ENCODE measurements around the gene ARHGAP8.
"Not testable (repeated sequence)": the region's sequence is repeated elsewhere in the genome, so short reads cannot be mapped to it uniquely, and the experiment has no call there.

The ARHGAP8 gene

DNA sequence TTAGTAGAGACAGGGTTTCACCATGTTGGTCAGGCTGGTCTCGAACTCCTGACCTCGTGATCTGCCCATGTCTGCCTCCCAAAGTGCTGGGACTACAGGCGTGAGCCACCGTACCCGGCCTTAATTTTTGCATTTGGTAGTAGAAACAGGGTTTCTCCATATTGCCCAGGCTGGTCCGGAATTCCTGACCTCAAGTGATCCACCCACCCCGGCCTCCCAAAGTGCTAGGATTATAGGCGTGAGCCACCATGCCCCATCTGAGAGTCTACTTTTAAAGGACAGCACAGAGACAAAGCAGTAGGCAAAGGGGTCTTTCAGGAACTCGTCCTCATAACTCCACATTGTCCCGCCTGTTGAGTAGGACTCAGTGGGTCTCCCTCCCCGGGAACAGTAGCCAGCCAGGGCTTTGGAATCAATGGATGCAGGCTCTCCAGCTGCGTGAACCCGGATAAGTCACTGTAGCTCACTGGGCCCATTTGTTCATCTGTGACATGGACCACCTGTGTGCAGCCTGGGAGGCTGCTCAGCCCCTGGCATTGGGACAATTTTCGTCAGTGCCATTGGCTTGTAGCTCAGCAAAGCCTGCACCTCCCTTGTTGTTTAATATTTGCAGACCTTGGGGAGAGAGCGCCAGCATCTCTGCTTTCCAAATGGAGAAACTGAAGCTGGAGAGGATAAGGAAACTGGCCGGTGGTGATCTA is 86.1 kb downstream of the ARHGAP8 start:
- no peak for DNase-seq

DNA sequence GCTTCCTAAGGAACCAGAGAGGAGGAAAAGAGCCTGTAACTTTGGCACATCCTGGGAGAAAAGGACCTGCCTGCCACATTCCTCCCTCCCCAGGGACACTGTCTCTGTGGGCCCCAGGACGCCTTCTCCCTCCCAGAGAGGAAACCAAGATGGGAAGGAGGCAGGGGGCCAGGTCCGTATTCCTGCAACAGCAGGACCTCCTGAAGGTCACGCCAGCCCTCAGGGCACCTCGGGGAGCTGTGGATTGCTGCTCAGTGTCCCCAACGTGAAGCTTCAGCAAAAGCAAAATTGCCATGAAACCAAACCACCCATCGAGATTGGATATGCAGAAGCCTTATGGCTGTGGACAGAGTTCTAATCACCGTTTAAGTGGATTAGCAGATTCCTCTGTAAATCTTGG is 86.7 kb downstream of the ARHGAP8 start:
- DNase-seq = no peak

DNA sequence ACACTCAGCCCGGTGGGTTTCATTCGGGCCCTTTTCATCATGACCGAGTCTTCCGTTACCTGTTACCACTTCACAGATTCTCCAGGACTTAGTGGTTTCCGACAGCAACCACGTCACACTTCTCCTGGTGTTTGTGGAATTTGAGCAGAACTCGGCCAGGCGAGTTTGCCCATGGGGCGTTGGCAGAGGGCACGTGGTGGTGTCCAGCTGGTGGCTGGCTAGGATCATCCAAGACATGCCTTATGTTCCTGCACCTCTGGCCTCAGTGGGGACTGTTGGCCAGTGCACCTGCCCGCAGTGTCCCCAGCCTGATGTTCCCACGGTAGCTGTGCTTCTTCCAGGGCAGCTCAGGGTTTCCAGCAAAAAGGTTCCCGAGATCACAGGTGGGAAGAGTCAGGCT is 87.3 kb downstream of the ARHGAP8 start:
- DNase-seq = no peak

DNA sequence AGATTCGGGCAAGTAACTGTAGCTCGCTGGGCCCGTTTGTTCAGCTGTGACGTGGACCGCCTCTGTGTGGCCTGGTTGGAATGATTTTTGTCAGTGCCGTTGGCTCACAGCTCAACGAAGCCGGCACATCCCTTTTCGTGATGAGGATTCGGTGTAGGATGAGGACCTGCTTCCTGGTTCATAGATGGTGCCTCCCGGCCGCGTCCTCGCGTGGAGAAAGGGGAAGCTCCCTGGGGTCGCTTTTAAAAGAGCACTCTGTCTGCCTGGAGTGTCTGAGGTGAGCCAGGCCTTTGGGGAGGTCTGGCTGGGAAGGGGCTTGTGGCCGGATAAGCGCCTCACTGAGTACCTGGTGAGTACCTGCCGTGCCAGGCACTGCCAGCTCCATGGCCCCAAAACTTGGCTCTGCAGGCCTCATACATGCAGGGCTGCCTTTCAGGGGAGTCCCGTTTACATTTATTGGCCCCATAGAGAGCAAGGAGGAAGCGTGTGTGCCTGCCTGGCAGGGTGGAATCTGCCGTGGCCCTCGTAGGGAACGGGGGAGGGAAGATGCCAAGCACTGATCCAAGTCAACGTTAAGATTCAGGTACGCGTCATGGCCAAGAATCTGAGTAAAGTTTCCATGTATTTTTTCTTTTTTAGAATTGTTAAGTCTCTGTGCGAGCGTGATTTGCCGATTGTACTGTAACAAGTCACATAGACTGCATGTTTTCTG is 88.4 kb downstream of the ARHGAP8 start:
- DNase-seq = no peak

DNA sequence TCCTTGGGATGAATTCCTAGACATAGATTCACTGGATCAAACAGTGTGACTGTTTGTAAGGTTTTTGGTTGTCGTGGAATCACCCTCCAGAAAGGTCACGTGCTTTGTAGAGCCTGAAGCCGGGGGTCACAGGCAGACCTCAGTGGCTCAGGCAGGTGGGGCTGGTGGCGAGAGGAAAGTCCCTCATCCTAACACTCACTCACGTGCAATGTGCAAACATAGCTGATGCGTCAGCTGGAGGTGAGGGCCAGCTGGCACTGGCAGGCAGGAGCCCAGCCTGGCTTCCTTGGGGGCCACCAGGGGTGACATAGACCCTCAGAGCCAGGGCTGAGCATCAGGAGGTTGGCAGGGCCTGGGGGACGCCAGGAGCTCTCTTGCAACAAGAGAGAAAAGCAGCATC is 90.0 kb downstream of the ARHGAP8 start:
- DNase-seq = no peak

DNA sequence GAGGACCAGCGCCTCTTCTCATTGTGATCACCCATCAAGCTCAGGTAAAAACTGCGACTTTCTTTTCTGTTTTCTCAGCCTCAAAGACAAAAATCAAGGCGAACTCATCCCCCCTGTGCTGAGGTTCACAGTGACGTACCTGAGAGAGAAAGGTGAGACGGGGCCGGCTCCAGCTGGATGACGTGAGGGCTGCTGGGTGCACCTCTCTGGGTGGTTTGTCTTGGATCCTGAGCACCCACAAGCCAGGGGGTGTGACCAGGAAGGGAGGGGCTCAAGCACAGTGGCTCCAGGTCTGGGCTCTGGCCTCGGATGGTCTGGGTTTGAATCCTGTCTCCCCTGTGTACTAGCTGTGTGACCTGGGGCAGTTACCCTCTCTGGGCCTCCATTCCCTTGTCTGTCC is 92.8 kb downstream of the ARHGAP8 start:
- DNase-seq = no peak

DNA sequence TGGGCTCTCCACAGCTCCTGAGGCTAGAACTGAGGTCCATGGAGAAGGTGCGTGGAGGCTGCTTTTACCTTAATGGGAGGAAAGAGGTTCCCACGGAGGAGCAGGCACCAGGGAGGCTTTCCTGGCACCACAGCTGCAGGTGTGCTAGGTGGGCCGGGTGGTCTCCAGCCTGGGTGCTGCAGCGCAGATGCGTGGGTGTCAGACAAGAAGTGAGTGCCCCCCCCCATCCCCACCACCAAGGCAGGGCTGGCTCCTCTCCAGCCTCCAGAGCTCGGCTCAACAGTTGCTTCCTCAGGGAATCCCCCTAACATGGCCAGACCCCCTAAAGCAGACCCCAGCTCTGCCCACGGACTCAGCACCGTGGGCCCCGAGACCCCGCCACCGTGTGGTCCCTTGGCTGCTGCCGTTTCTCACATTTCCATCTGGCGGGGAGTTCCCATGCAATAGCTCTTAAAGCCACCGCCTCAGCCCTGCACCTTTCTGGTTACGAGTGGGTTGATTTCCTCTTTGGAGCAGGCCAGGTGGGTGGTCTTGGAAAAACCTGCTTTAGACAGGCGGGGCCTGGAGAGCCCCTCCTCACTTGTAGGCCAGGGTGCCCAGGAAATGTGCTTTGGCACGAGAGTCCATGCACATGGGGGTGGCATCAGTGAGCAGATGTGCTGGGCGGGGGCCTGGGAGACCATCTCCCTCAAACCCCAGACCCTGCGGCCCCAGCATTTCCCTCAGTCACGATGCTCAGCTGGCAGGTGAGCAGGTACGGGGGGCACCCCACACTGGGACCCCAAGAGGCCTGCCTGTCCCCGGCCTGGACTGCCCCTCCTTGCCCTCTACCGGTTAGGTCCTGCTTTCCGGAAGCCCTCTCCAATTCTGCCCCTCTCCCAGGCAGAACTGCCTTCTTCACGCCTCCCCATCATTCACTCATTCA is 93.7 kb downstream of the ARHGAP8 start:
- no peak for DNase-seq

DNA sequence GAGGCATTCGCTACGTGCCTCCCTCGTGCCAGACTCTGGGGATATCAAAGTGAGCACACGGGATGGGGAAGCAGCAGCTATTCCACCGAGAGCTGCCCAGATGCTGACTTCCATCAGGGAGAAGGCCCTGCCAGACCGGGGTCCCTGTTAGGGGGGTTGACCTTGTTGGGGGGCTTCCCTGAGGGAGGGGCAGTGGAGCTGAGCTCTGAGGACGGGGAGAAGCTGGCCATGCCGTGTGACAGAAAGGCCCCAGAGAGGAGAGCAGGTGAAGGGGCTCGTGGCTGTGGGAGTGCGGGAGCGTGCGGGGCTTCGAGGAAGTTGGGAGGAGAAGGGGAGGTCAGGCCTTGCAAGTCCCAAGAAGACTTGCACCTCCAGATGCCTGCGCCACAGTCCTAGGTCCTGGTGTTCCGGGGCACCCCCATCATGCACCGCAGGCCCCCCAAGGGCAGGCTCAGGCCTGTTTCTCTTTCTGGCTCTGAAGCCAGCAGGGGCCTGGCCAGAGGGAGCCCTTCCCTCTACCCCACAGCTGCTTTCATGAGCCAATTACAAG is 94.4 kb downstream of the ARHGAP8 start:
- DNase-seq = no peak

DNA sequence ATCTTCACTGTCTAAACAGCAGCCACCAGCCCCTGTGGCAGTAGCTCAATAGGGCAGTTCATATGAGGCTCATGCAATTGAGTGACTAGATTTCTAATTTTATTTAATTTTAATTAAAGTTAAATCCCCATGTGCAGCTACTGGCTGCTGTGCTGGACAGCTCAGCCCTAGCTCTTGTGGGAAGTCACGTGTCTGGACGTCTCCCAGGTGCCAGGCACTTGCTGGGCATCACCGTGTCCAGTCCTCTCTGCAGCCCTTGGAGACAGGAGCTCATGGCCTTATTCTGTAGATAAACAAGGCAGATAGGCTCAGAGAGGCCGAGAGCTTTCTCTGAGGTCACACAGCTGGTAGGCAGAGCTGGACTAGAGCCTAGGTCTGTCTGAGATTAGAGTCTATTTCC is 95.0 kb downstream of the ARHGAP8 start:
- no peak for DNase-seq

DNA sequence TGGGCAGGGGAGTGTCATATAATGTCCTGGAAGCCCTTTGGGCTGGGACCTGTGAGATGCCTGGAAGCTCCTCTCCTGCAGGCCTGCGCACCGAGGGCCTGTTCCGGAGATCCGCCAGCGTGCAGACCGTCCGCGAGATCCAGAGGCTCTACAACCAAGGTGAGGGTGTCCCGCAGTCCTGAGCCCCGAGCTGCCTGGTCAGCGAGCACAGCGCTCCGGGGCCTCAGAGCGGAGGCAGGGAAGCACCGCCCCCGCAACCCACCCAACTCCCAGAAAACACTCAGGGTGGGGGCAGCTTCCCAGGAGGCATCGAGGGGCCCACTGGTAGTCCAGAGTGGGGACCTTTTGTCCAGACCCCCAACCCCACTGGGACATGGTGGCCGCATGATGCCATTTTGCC is 95.5 kb downstream of the ARHGAP8 start:
- DNase-seq = no peak

DNA sequence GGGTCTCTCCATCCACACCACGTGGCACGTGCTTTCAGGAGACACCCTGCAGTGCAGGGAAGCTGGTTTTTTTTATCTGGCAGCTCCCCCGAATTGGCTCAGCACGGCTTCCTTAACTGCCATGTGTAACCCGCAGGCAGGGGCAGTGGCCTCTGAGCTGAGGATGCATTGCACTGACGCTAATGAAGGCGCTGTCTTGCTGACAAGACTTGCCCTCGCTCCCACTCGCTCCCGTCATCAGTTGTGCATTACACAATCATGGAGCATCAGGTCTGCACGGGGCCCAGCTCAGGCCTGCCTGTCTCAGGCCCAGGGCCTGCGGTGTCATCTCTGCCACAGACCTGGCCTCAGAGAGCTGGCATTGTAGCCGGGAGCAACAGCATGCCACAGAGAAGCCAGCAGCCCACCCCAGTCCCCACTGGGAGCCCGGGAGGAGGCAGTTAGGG is 95.9 kb downstream of the ARHGAP8 start:
- no peak for DNase-seq

DNA sequence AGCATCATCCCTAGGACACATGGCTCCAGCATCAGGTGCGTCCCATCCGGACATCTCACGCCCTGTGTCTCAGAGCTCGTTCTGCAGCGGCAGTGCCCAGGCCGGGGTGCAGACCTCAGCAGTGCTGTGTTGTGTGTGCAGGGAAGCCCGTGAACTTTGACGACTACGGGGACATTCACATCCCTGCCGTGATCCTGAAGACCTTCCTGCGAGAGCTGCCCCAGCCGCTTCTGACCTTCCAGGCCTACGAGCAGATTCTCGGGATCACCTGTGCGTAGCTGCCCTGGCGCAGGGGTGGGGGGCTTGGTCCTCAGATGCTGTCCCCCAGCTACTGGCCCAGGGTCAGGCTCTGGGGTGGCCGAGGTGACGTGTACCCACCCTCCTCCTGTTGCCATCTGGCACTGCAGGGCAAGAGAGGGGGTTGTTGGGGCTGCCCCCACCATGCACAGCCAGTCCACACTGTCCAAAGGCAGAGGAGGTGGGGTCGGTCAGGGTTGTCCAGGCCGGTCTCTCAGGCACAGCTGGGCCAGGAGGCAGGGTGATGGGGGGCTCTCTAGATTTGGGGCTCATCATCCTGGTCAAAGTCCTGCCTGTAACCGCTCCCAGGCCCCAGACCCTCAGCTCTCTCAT is 96.5 kb downstream of the ARHGAP8 start:
- no peak for DNase-seq

DNA sequence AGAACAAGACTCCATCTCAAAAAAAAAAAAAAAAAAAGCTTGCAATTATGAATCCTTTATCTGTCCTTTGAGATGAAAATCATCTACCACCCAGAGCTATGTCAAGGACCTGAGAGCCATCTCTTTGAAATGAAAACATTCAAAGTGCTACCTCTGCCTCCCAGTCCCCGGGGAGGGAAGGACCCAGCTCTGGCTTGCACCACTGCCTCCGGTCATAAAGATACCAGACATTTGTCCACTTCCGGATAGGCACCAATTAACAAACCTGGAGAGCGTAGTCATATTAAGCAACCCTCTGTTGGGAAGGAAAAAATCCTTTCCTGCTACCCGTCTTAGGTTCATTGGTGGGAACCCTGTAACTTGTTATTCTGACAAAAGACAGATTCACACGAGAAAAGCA is 98.6 kb downstream of the ARHGAP8 start:
- no peak for DNase-seq

DNA sequence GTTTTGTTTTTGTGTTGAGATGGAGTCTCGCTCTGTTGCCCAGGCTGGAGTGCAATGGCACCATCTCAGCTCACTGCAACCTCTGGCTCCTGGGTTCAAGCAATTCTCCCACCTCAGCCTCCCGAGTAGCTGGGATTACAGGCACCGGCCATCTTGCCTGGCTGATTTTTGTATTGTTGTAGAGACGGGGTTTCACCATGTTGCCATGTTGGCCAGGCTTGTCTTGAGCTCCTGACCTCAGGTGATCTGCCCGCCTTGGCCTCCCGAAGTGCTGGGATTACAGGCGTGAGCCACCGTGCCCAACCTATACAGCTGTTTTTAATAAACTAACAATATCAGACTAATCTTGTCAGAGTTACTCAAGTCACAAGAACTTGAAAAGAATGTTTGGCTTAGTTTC is 102.3 kb downstream of the ARHGAP8 start:
- not testable (repeated sequence) for DNase-seq

DNA sequence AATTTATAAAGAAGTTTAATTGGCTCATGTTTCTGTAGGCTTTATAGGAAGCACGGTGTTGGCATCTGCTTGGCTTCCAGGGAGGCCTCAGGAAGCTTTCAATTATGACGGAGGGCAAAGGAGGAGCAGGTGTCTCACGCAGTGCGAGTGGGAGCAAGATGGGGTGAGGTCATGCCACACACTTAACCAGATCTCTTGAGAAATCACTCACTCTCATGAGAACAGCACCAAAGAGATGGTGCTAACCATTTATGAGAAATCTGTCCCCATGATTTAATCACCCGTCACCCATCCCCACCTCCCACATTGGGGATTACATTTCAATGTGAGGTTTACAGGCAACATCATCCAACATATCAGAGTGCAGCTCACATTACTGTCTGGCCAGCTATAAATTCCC is 103.5 kb downstream of the ARHGAP8 start:
- no peak for DNase-seq

DNA sequence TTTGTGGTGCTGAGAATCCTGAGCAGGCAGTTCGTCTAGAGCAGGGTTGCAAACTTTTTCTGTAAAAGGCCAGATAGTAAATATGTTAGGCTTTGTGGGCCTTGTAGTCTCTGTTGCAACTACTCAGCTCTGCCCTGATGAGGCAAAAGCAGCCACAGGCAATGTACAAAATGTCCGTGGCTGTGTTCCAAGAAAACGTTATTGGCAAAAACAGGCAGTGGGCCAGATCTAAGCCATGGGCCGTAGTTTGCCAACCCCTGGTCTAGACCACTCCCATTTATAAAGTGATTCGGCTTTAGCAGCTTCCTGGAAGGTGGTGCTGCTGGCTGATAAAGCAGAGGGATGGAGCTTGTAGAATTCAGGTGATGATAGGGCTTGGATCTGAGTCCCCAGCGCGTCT is 106.4 kb downstream of the ARHGAP8 start:
- DNase-seq = not testable (repeated sequence)

DNA sequence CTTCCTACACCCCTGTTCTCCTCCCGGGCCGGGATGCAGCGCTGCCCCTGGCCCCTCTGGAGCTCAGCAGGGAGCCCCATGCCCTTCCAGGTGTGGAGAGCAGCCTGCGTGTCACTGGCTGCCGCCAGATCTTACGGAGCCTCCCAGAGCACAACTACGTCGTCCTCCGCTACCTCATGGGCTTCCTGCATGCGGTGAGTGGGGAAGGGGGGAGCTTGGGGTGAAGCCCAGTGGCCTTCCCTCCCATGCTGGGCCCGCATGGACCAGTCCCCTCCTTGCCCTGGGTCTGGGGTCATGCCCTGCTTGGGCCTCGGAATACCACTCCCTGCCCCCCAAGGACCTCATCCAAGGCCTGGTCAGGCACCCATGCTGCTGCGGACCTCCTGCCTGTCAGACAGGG is 107.3 kb downstream of the ARHGAP8 start:
- no peak for DNase-seq

DNA sequence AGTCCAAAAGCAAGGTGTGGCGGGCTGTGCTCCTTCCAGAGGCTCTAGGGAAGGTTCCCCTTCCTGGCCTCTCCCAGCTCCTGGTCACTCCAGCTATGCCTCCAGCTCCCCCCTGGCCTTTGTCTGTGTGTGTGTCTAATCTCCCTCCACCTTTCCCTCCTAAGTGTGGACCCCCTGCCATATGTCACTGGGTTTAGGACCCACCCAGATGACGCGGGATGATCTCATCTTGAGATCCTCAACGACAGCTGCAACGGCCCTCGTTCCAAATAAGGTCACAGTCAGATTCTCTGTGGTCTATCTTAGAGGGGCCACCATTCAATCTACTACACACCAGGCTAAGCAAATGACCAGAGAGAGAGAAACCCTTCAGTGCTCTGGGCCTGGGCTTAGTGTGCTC is 107.9 kb downstream of the ARHGAP8 start:
- no peak for DNase-seq

DNA sequence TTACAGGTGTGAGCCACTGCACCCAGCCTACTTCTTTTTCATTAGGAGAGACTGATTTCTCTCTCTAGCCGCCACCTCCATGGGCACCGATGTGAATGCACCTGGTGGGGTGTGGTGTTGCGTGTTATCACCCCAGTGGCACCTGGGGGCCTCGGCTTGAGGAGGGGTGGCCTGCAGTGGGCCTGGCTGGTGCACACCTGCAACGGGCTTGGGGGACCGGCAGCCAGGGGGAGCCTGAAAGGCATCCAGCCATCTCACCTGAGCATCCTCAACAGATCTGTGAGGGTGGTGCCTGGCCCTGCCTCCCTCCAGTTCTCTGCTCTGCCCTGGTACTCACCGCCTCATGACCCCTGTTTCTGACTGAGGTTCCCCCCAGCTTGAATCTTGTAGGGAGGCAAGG is 108.9 kb downstream of the ARHGAP8 start:
- DNase-seq = no peak

DNA sequence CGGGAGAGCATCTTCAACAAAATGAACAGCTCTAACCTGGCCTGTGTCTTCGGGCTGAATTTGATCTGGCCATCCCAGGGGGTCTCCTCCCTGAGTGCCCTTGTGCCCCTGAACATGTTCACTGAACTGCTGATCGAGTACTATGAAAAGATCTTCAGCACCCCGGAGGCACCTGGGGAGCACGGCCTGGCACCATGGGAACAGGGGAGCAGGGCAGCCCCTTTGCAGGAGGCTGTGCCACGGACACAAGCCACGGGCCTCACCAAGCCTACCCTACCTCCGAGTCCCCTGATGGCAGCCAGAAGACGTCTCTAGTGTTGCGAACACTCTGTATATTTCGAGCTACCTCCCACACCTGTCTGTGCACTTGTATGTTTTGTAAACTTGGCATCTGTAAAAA is 109.9 kb downstream of the ARHGAP8 start:
- DNase-seq = no peak

DNA sequence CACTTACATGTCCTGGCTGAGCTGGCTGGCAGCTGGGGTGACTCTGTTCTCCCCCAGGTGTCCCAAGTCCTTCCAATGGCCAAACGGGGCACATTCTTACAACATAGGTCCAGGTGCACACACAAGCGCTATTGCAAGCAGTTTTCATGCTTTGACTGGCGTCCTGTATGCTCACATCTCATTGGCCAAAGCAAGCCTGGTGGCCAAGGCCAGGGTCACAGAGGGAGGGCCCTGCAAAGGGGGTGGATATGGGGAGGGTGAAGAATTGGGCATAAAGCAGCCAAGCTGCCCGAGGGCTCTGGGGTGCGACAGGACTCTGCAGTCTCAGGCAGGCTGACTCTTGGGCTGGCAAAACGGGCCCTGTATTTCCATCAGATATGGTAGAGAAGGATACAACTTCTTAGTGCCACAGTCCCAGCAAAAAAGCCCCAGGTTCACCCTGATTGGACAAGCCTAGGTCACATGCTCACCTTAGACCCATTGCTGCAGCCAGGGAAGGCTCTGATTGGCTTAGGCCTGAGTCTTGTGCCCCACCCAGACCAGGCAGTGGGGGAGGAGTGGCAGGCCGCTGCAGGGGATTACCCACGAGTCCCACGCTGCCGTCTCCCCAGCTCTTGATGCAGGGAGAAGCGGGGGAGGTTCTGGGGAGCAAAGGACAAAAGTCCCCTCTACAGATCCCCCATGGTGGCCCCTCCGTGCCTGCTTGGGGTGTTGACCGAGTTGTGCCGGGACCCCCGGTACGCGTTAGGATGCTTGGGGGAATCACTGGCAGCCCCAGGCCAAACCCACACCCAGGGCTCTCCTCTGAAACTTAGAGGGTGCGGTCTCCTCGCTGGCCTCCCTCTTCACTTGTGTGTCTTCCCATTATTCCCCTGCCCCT is 110.8 kb downstream of the ARHGAP8 start:
- DNase-seq = no peak

Data from CD4-positive, alpha-beta T cell treated with Interleukin-21 for 1 hour (primary cell).